AG04450 (cell line): Measurements from ENCODE around the gene CDHR4. TPM values are rescaled to one million over a fixed set of nuclear protein-coding genes. Genes with fewer than 3 reads are reported as not detected.

Experiments
- CTCF ChIA-PET: fragments of 300-600, 350-600 bp; formaldehyde crosslinking; extraction: SDS; loops from one replicate; lab custom pipeline; 2022; ENCODE audit warnings: antibody characterized with exemption, inconsistent platforms; lab: Charles Lee
- POLR2A ChIA-PET: fragments of 350-600 bp; formaldehyde crosslinking; extraction: SDS; loops from one replicate; lab custom pipeline; 2021; ENCODE audit warnings: antibody characterized with exemption, inconsistent platforms; lab: Yijun Ruan, JAX
- DNase-seq: peaks from one replicate; pipeline ENCODE4 v3.0.0-alpha.2; 2011; ENCODE audit warnings: low read depth, low spot score
- H3K27ac ChIP-seq: one replicate; pipeline ENCODE4 v1.5.1; 2012; ENCODE audit warnings: low read depth, low read length, control low read depth
- H3K27me3 ChIP-seq: one replicate; pipeline ENCODE4 v1.6.0; 2012; ENCODE audit warnings: low read length; ENCODE audit not compliant: control insufficient read depth, insufficient read depth
- H3K4me3 ChIP-seq: 2 replicates; pipeline ENCODE4 v1.5.1; 2011; ENCODE audit warnings: mild to moderate bottlenecking, low read depth, low read length, control low read depth
- H3K9me3 ChIP-seq: 2 replicates; pipeline ENCODE4 v1.5.1; 2012; ENCODE audit warnings: low read length; ENCODE audit not compliant: control insufficient read depth, insufficient read depth
- CTCF ChIP-seq: IDR thresholded peaks from 2 replicates; pipeline ENCODE4 v1.5.1; 2011; ENCODE audit warnings: low read depth, low read length, control low read depth, inconsistent platforms
- polyA plus RNA-seq: library from polyadenylated mRNA; depleted of rRNA; stranded (reverse); fragments of >200 nt; gene quantifications from 2 replicates; pipeline ENCODE4 v1.2.3, GENCODE V29; 2011

The CDHR4 gene
- polyA plus RNA-seq, 1 experiment, result not detected

- H3K9me3 ChIP-seq, result no peaks in the 10 kb centered on the region; the same call in 1 of the 2 replicates
- H3K27me3 ChIP-seq, result no peaks in the 10 kb centered on the region
- CTCF ChIA-PET, result interaction anchor here (10.5 kb wide), 1 partner anchor 31 kb away, joined by 182 read pairs; no protein-coding TSS in a partner anchor
- H3K27ac ChIP-seq, result no peak overlapping the region
- H3K4me3 ChIP-seq, result no peak overlapping the region
- POLR2A ChIA-PET, result no interaction called here
- DNase-seq, result no peak
- no peak for TF ChIP-seq CTCF
These were observed 7.2 kb upstream of the CDHR4 start for GRCh38 chr3:49806850-49807249.

- DNase-seq, result no peak
- Histone ChIP-seq H3K27ac (peak overlapping the region; percentile 21), H3K27me3 (no peaks in the 10 kb centered on the region), H3K4me3 (no peak overlapping the region), H3K9me3 (no peaks in the 10 kb centered on the region; the same call in 1 of the 2 replicates)
- ChIA-PET CTCF (interaction anchor here (10.5 kb wide), 1 partner anchor 32 kb away, joined by 182 read pairs; no protein-coding TSS in a partner anchor), POLR2A (interaction anchor here (0.7 kb wide), 1 partner anchor 82 kb away, joined by 4 read pairs; the partner anchor contains the start of gene GMPPB)
- TF ChIP-seq CTCF, result no peak
These were observed 6.4 kb upstream of the CDHR4 start for GRCh38 chr3:49805897-49806701.

DNA sequence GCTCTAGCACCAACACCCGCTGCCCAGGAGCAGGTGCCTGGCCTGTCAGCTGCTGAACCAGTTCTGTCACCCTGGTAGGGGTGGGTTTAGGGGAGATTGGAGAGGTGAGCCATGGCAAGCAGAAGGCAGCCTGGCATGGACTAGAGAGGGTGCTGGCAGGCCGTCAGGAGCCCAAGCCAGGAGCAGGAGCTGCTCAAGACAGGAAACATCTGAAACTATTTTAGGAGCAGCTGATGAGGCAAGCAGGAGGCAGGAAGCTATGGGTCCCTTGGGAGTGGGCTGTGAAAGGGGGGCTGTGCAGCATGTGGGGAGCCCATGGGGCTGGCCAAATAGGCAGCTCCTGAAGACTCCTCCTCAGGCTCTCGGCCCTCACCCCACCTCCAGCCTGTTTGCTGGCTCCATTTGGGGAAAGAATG, 5.7 kb upstream of the CDHR4 start:
- Histone ChIP-seq H3K4me3 (no peak overlapping the region), H3K9me3 (no peaks in the 10 kb centered on the region; the same call in 1 of the 2 replicates), H3K27ac (no peak overlapping the region), H3K27me3 (no peaks in the 10 kb centered on the region)
- no peak for TF ChIP-seq CTCF
- ChIA-PET POLR2A (interaction anchor here (0.7 kb wide), 1 partner anchor 81 kb away, joined by 4 read pairs; the partner anchor contains the start of gene GMPPB), CTCF (interaction anchor here (10.5 kb wide), 1 partner anchor 33 kb away, joined by 182 read pairs; no protein-coding TSS in a partner anchor)
- no peak for DNase-seq

GRCh38 chr3:49804141-49805041, 4.7 kb upstream of the CDHR4 start:
- Histone ChIP-seq H3K9me3 (no peaks in the 10 kb centered on the region; the same call in 1 of the 2 replicates), H3K4me3 (peak overlapping the region; percentile 90)

More at GRCh38 chr3:49804141-49805041, 4.7 kb upstream of the CDHR4 start:
- no peaks in the 10 kb centered on the region for H3K27me3 ChIP-seq
- DNase-seq, result no peak
- no peak overlapping the region for H3K27ac ChIP-seq
- ChIA-PET CTCF (interaction anchor here (0.6 to 10.5 kb wide), 3 partner anchors 34 to 355 kb away, joined by 3 to 182 read pairs (median 4); no protein-coding TSS in a partner anchor), POLR2A (interaction anchor here (0.6 to 2.4 kb wide), 3 partner anchors 9 to 285 kb away, joined by 5 to 16 read pairs (median 6); partner anchors contain the start of genes RBM5 and UBA7)
- TF ChIP-seq CTCF, result no peak
